ENCODE results near the gene DCBLD1.

DNA sequence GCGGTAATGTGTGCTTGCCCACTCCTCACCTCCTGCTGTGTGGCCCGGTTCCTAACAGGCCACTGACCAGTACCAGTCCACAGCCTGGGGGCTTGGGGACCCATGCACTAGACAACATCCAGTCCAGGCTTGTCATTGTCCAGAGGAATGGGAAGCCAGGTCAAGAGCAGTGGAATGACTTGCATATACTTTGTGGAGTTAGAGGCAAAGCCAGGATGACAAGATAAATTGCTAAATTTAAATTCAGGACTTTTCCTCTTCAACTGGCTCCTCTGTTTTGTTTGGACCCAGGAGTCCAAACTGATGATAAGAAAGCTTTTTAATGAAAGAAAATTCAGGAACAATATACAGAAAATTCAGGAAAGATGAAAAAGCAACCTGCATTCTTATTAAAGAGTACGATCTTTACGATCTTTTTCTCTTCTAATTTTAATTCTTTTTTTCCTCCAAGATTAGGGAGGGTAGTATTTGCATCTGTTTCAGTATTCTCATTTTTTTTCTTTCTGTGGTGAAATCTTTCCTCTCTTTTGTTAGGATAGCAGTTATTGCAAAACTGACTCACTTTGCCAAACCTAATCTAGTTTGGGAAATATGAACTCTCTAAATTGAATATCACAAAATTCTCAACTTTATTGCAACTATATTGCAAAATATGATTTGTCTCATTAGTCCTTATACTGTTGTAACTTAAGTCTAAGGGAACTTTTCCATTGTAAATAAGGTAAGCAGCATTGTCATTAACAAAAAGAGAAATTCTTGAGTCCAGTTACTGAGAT lies 48.2 kb downstream of the DCBLD1 start:
- TF ChIP-seq, protein P1, sequence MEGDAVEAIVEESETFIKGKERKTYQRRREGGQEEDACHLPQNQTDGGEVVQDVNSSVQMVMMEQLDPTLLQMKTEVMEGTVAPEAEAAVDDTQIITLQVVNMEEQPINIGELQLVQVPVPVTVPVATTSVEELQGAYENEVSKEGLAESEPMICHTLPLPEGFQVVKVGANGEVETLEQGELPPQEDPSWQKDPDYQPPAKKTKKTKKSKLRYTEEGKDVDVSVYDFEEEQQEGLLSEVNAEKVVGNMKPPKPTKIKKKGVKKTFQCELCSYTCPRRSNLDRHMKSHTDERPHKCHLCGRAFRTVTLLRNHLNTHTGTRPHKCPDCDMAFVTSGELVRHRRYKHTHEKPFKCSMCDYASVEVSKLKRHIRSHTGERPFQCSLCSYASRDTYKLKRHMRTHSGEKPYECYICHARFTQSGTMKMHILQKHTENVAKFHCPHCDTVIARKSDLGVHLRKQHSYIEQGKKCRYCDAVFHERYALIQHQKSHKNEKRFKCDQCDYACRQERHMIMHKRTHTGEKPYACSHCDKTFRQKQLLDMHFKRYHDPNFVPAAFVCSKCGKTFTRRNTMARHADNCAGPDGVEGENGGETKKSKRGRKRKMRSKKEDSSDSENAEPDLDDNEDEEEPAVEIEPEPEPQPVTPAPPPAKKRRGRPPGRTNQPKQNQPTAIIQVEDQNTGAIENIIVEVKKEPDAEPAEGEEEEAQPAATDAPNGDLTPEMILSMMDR (IDR thresholded peaks at IDR 0.05): no peak
- TF ChIP-seq POLR2AphosphoS5 (IDR thresholded peaks at IDR 0.05) (no peak), POLR2A (IDR thresholded peaks at IDR 0.05) (no peak)

Data from prostate gland (tissue), 2 donors.